GM18508 (cell line): ENCODE results near the gene IGF2BP3.
"Not testable (repeated sequence)": the region's sequence is repeated elsewhere in the genome, so short reads cannot be mapped to it uniquely, and the experiment has no call there.

ENCODE experiments used
- ATAC-seq: cut with Tn5 transposase; IDR thresholded peaks from one replicate; pipeline ENCODE4 v1.9.1; 2021; ENCODE audit warnings: moderate number of reproducible peaks; ENCODE audit not compliant: insufficient read depth, unreplicated experiment

Gene IGF2BP3

GRCh38 chr7:23312141-23312540 lies 158.2 kb downstream of the IGF2BP3 start:
- ATAC-seq, result not testable (repeated sequence)

- no peak for ATAC-seq
These were observed 161.5 kb downstream of the IGF2BP3 start for GRCh38 chr7:23308754-23309153.

DNA sequence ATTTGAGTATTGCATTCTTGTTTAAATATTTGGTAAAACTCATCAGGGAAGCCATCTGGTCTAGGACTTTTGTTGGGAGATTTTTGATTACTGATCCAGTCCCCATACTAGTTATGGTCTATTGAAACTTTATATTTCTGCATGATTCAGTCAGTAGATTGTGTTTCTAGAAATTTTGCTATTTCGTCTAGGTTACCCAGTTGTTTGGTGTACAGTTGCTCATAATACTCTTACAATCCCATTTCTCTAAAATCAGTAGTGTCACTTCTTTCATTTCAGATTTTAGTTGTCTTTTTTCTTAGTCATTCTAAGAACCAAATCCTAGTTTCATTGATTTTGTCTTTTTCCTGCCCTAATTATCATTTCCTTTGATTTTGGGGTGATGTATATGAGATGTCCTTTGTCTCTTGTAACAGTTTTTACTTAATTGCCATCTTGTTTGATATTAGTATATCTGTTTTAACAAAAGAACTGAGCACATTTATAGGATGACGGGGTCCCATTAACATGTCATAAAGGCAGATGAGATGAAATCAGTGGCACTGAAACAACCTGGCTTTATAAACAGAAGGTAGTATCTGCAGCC lies 163.3 kb downstream of the IGF2BP3 start:
- ATAC-seq, result no peak

GRCh38 chr7:23299770-23300300 lies 170.5 kb downstream of the IGF2BP3 start:
- peak; percentile 15 for ATAC-seq

GRCh38 chr7:23298885-23299769 lies 171.2 kb downstream of the IGF2BP3 start, which contains the start of gene MALSU1:
MALSU1 (plus strand) TSS chr7:23299339; CDS start chr7:23299353, 14 bp downstream.
- ATAC-seq, result peak; percentile 89

- ATAC-seq, result no peak
These were observed 172.0 kb downstream of the IGF2BP3 start for GRCh38 chr7:23298141-23298881.

GRCh38 chr7:23295401-23295697 lies 174.9 kb downstream of the IGF2BP3 start:
- ATAC-seq, result no peak

DNA sequence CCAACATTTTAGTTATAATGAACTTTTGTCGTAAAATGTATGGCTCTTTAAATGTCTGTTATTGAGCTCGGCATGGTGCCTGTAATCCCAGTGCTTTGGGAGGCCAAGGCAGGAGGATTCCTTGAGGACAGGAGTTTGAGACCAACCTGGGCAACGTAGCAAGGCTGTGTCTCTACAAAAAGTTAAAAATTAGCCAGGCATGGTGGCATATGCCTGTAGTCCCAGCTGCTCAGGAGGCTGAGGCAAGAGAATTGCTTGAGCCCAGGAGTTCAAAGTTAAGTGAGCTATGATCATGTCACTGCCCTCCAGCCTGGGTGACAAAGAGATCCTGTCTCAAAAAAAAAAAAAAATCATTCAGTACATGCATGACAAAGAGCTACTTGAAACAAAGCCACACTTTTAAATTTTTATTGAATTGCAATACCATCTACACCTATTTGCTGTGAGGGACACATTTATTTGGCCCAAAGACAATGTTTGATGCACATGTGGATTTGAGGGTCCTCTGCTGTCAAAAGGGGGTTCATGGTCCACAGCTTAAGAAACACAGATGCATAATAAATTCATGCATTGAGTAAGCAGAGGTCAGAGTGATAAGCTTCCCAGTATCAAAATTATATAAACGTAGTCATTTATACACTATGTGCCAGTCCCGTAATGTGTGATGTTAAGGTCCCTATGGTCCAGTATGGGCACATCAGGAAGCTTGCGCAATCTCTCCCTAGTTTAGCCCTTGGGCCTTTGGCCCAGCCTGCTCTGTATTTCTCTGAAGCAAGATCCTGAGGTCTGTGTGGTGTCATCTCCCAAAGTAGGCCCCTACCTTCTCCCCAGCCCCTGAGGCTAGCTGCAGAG lies 175.5 kb downstream of the IGF2BP3 start:
- ATAC-seq, result no peak

DNA sequence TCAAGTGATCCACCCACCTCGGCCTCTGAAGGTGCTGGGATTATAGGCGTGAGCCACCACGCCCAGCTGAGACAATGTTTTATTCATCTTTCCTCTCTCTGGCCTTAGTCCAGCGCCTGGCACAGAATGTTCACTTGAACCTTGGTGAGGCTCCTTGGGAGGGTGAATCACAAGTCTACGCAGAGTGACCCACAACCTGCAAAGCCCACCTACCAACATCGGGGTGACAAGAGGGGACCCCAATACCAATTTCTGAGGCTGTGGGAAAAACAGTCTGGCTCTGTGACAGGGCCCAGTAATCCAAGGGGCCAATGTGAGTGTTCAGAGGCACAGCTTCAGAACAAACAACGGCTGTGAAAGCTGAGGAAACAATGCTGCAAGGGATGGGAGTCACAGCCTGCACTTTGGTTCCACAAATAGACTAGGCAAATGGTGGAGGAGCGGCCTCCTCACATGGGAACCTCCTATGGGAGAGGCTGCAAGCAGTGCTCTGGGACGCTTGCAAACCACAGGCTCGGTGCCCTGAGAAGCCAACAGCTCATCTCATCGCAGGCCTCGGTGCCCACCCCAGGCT lies 176.7 kb downstream of the IGF2BP3 start:
- ATAC-seq, result no peak

- no peak for ATAC-seq
These were observed 177.7 kb downstream of the IGF2BP3 start for GRCh38 chr7:23292623-23293022.

DNA sequence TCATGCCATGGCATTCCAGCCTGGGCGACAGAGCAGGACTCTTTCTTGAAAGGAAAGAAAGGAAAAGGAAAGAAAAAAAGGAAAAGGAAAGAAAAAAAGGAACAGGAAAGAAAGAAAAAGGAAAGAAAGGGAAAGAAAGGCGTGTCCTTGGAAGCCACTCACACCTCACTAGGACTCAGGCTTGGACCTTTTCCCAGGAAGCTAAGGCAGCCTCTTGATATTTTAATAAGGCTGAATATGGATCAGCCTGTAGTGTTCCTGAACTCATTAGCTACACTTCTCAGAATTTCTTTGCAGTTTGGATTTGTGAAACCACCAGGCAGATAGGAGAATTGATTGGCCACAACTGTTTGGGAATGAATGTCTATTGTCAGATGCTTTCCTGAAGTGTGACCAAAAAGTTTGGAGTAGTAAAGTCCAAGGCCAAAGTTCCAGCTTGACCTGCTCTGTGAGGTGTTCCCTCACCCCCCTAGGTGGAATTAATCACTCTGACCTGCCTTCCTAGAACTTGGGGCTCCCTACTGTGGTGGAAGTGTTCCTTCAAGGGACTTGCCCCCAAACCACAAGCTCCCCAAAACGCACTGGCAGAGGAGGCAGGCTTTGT lies 178.2 kb downstream of the IGF2BP3 start:
- no peak for ATAC-seq

DNA sequence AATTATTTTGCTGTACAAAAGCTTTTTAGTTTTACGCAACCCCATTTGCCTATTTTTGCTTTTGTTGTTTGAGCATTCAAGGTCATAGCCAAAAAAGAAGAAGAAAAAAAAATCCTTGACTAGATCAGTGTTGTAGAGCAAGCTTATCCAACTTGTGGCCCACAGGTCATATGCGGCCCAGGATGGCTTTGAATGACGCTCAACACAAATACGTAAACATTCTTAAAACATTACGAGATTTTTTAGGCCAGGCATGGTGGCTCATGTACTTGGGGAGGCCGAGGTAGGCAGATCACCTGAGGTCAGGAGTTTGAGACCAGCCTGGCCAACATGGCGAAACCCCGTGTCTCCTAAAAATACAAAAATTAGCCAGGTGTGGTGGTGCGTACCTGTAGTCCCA lies 179.3 kb downstream of the IGF2BP3 start:
- no peak for ATAC-seq

DNA sequence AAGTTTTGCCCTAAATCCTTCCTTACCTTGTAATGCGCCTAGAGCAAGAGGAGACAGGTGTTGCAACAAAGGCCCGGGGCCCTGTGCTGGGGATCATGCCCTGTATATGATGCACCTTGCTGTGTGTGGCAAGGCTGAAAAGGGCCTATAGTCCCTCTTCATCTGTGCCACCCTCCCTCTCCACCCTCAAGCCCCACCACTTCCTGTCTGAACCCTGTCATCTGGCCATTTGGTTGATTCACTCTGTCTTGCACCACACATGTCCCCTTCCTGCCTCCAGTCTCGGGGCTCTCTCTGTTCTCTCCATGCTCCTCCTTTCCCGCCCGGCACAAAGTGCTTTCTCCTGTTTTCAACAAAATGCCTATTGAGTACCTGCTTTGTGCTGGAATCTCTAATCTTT lies 182.7 kb downstream of the IGF2BP3 start:
- ATAC-seq, result no peak

- no peak for ATAC-seq
These were observed 184.3 kb downstream of the IGF2BP3 start for GRCh38 chr7:23285657-23286646.

GRCh38 chr7:23284871-23285270 lies 185.4 kb downstream of the IGF2BP3 start:
- ATAC-seq, result no peak

GRCh38 chr7:23283086-23283485 lies 187.2 kb downstream of the IGF2BP3 start:
- no peak for ATAC-seq

DNA sequence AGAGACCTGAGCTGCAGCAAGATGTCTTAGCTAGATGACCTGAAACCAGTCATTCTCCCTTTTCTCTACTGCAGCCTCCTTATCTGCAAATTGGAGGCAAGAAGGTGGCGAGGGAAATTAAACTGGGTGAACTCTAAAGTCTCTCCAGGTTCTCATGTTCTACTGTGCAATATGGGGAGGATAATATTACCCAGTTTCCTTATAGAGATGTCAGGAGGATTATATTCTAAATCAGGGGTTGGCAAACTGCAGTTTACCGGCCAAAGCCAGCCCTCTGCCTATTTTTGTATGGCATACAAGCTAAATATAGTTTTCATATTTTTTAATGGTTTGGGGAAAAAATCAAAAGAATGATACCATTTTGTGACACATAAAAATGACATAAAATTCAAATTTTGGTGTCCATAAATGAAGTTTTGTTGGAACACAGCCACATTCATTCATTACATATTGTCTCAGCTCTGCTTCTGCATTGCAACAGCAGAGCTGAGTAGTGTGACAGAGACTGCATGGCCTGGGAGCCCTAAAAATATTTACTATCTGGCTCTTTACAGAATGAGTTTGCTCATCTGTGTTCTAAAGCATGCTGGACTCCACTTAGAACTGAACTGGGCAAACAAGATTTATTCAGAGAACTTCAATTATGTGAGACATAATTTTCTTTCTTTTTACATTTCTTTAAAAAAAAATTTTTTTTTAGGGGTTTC lies 190.3 kb downstream of the IGF2BP3 start:
- no peak for ATAC-seq
